Heart left ventricle (tissue), 16 donors: ENCODE measurements around the gene KIF12. TPM values are rescaled to one million over a fixed set of nuclear protein-coding genes. Genes with fewer than 3 reads are reported as not detected.

Experiments
- ATAC-seq, 4 donors: fragments of 200-7000 bp; cut with Tn5 transposase; one replicate each; pipeline ENCODE4 v1.9.1; 2020 to 2022; ENCODE audit warnings: moderate library complexity in 4 of 4, mild to moderate bottlenecking in 3 of 4, moderate number of reproducible peaks in 1 of 4
- DNase-seq, 5 donors: peaks; one replicate each; pipeline ENCODE4 v3.0.0-alpha.2; 2020
- H3K27ac ChIP-seq, 12 donors: fragments of 200-600 bp; sonication (generic) in 4 of 12; one replicate each; pipeline versions ENCODE4 v1.5.0 to v1.8.0; 2016 to 2022; ENCODE audit warnings: mild to moderate bottlenecking in 2 of 12
- H3K27me3 ChIP-seq, 9 donors: fragments of 200-600 bp; sonication (generic) in 2 of 9; one replicate each; pipeline versions ENCODE4 v1.5.1 to v1.8.0; 2016 to 2022; ENCODE audit warnings: mild to moderate bottlenecking in 3 of 9
- H3K36me3 ChIP-seq, 9 donors: fragments of 200-600 bp; sonication (generic) in 2 of 9; one replicate each; pipeline versions ENCODE4 v1.5.0 to v1.8.0; 2018 to 2022; ENCODE audit warnings: mild to moderate bottlenecking in 2 of 9
- H3K4me1 ChIP-seq, 12 donors: fragments of 200-600 bp; sonication (generic) in 4 of 12; one replicate each; pipeline versions ENCODE4 v1.5.0 to v1.8.0; 2016 to 2022; ENCODE audit warnings: mild to moderate bottlenecking in 3 of 12
- H3K4me3 ChIP-seq, 12 donors: fragments of 200-600 bp; sonication (generic) in 4 of 12; one replicate each; pipeline versions ENCODE4 v1.5.0 to v1.8.0; 2017 to 2022; ENCODE audit warnings: mild to moderate bottlenecking in 9 of 12, moderate library complexity in 4 of 12
- H3K9me3 ChIP-seq, 12 donors: fragments of 200-600 bp; sonication (generic) in 4 of 12; one replicate each; pipeline versions ENCODE4 v1.5.0 to v1.8.0; 2016 to 2022; ENCODE audit warnings: mild to moderate bottlenecking in 1 of 12
- POLR2A ChIP-seq, 2 donors: fragments of 450-650 bp; IDR thresholded peaks; one replicate each; pipeline ENCODE4 v1.6.1; 2017; ENCODE audit warnings: antibody characterized with exemption in 2 of 2, mild to moderate bottlenecking in 2 of 2, moderate library complexity in 2 of 2
- WGBS, 4 donors: extraction: QIAGEN DNeasy Blood & Tissue Kit in 2 of 4; methylation state at CpG; one replicate each; pipeline versions ENCODE4 v1.1.5 to v1.1.7; 2013 to 2018; 5-methylcytosine and 5-hydroxymethylcytosine counted together
- intact Hi-C, 10 donors: fragments of 100-400 bp; cut with DNase I; formaldehyde crosslinking; loops; one replicate each; pipeline versions ENCODE4 v1.11.1 to v1.14.2; 2022
- polyA plus RNA-seq, 2 donors: library from polyadenylated mRNA; stranded (reverse); fragments of 200-250 nt; gene quantifications; one replicate each; pipeline ENCODE4 v1.2.3, GENCODE V29; 2013
- total RNA-seq, 9 donors: library from RNA; depleted of rRNA in 2 of 9; stranded (reverse); fragments of >200 nt in 2 of 9; fragmentation: NEBNext Ultra II Directional in 3 of 9; extraction: Animal tissue kit (Norgen Biotek cat#: 25700) in 3 of 9; gene quantifications; one replicate each; pipeline versions ENCODE4 v1.1.0 to v1.2.4, GENCODE V29; 2016 to 2023
- TF ChIP-seq, protein P1 (sequence below), 12 donors: fragments of 200-600 bp; sonication (generic) in 4 of 12; IDR thresholded peaks; one replicate each; pipeline versions ENCODE4 v1.5.0 to v1.8.0; 2018 to 2022; ENCODE audit warnings: antibody characterized with exemption in 12 of 12, mild to moderate bottlenecking in 5 of 12
- donor health status: ischemic (EF 13 %, LVEDD 7.1; RV severe dilation, severe dysfunction).
- donor health status: healthy with polysubstance abuse.
- donor health status: DM: no; HTN: yes; CAD: no.
- donor health status: DM: no; HTN: no; CAD: no.
- donor health status: ischemic (EF 25% LVEDD 6.9; RV normal size, moderate dysfunction).
- donor health status: ischemic (EF 25% LVEDD 5.7; RV mildly dilated, moderate dysfunction).
- donor health status: healthy.
- donor health status: DM: yes; HTN: yes; CAD: no.
- donor health status: ischemic (EF 35%, LVEDD 5.7; RV mildly dilated, moderate dysfunction).
- donor health status: nonischemic (EF 11% LVEDD 7.7; RV severe dilation, severe dysfunction).
- donor health status: DM: yes; HTN: yes; CAD: no.
- donor health status: PGD.
- donor health status: ischemic (EF 29% LVEDD 5.4; RV normal size, mild dysfunction).
- donor health status: nonischemic (EF 23%, LVEDD 6.1; RV moderate dilation, normal function).

Gene KIF12
- total and polyA plus RNA-seq, 11 donors = 0.08 to 0.21 TPM; not detected in 9

DNA sequence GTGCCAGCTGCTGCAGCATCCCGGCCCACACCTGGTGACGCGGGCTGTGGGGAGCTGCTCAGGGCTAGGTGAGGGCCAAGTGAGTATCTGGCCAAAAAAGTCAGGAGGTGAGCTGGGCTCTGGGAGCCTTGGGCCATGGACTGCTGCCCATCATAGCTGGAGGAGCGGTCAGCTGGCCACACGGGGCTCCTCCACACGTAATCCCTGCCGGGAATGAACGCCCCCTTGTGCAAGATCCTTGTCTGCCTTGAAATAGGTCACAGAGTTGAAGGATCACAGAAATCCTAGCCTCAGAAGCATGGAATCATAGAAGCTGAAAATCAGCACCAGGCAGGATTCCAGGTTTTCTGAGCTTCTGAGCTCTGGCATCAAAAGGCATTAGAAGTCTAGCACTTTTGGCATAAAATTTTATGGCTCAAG lies 39.5 kb upstream of the KIF12 start:
- WGBS, 4 donors = 78 to 94% (median 82%) methylated on average over 8 of the region's 8 CpGs
- no peaks in the 10 kb centered on the region for H3K36me3 ChIP-seq
- DNase-seq (no peak), ATAC-seq (no peak)
- TF ChIP-seq POLR2A (IDR thresholded peaks at IDR 0.05) = no peak
- TF ChIP-seq, protein P1, sequence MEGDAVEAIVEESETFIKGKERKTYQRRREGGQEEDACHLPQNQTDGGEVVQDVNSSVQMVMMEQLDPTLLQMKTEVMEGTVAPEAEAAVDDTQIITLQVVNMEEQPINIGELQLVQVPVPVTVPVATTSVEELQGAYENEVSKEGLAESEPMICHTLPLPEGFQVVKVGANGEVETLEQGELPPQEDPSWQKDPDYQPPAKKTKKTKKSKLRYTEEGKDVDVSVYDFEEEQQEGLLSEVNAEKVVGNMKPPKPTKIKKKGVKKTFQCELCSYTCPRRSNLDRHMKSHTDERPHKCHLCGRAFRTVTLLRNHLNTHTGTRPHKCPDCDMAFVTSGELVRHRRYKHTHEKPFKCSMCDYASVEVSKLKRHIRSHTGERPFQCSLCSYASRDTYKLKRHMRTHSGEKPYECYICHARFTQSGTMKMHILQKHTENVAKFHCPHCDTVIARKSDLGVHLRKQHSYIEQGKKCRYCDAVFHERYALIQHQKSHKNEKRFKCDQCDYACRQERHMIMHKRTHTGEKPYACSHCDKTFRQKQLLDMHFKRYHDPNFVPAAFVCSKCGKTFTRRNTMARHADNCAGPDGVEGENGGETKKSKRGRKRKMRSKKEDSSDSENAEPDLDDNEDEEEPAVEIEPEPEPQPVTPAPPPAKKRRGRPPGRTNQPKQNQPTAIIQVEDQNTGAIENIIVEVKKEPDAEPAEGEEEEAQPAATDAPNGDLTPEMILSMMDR (IDR thresholded peaks at IDR 0.05) = no peak
- no peak overlapping the region for H3K4me3 ChIP-seq
- H3K4me1 ChIP-seq = peaks cover 0 to 34% (median 25%) of the 10 kb centered on the region in 12 donors
- intact Hi-C loops = loop anchor here in 1 of 10 donors (10.0 kb wide), 1 partner anchor 64 kb away; the partner anchor contains the start of gene AMBP
- H3K27me3 ChIP-seq = peaks cover 0 to 3% (median 0%) of the 10 kb centered on the region in 9 donors
- H3K27ac ChIP-seq = no peak overlapping the region
- H3K9me3 ChIP-seq = no peaks in the 10 kb centered on the region

DNA sequence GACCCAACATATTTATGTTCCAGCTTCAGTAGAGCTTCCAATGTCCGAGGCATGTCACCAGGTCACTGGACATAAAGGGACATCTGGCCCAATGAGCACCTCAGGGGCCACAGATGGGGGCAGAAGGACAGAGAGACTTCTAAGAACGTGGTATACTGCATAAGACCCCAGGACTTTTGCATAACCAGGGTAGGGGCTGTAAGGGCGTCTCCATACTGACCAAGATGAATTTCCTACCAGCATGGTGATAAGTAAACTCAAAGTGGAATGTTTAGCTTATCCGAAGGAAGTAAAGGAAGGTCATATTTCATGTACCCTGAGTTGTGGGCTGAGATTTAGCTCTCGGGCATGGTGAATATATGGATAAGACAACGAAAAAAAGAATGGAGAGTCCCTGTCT lies 38.7 kb upstream of the KIF12 start:
- 84 to 93% (median 87%) methylated on average over 6 of the region's 6 CpGs for WGBS, 4 donors
- intact Hi-C loops = loop anchor here in 1 of 10 donors (10.0 kb wide), 1 partner anchor 63 kb away; the partner anchor contains the start of gene AMBP
- no peak for ATAC-seq

DNA sequence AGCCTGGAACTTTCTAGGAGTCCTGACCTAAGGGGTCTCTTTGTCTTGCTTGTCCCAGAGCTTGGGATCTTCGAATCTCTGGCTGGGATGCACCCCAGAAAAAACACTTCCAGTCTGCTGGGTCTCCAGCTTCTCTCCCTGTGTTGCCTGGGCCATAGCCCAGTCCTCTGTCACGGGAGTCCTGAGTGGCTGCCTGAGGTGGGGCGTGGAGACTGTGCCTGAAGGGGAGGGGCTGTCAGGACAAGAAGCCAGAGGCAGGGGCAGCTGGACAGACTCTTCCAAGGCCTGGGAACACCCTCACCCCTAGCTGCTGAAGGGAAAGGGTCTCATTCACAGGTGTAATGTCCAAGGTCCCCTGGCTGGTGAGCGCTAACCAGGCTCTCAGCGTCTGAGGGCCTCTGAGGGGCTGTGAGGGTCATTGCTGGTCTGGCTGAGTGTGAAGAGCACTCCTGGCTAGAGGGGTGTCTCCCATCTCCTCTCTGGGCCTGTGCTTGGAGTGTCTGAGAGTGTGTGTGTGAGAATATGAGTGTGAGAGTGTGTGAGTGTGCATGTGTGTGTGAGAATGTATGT lies 35.8 kb upstream of the KIF12 start:
- 54 to 72% (median 68%) methylated on average over 5 of the region's 5 CpGs for WGBS, 4 donors

More for the DNA sequence above, 38.7 kb upstream of the KIF12 start:
- Histone ChIP-seq H3K27me3 (peaks cover 0 to 3% (median 0%) of the 10 kb centered on the region in 9 donors), H3K36me3 (no peaks in the 10 kb centered on the region), H3K4me3 (no peak overlapping the region), H3K27ac (no peak overlapping the region), H3K9me3 (no peaks in the 10 kb centered on the region), H3K4me1 (peaks cover 0 to 34% (median 25%) of the 10 kb centered on the region in 12 donors)
- TF ChIP-seq, protein P1 (IDR thresholded peaks at IDR 0.05) = no peak
- TF ChIP-seq POLR2A (IDR thresholded peaks at IDR 0.05) = no peak
- no peak for DNase-seq

DNA sequence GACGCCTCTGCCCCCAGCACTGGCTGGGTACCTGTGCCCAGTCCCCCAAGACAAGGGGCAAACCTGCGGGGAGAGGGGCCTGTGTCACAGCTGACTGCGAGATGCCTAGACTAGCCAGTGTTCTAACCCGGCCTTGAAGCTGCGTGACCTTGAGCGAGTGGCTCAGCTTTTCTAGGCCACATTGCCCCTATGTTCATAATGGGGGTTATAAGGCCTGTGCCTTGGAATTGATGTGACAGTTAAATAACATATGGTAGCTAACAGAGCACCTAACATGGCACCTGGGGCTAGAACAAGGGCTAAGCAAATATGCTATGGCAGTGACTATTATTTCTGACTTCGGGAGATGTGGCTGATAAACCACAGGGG lies 33.4 kb upstream of the KIF12 start:
- no peaks in the 10 kb centered on the region for H3K27me3 ChIP-seq
- no peak for DNase-seq
- TF ChIP-seq, protein P1 (IDR thresholded peaks at IDR 0.05) = no peak
- TF ChIP-seq POLR2A (IDR thresholded peaks at IDR 0.05) = no peak
- no peak for ATAC-seq
- WGBS, 4 donors = 87 to 95% (median 93%) methylated on average over 7 of the region's 7 CpGs
- peaks cover 0 to 27% (median 11%) of the 10 kb centered on the region in 12 donors for H3K4me1 ChIP-seq
- H3K4me3 ChIP-seq = no peak overlapping the region
- intact Hi-C loops = loop anchor here in 1 of 10 donors (10.0 kb wide), 1 partner anchor 58 kb away; the partner anchor contains the start of gene AMBP
- no peaks in the 10 kb centered on the region for H3K36me3 ChIP-seq
- H3K9me3 ChIP-seq = peaks cover 0 to 8% (median 0%) of the 10 kb centered on the region in 12 donors
- H3K27ac ChIP-seq = peak overlapping the region in 1 of 12 donors; percentile 37

More for the DNA sequence above, 35.8 kb upstream of the KIF12 start:
- DNase-seq = peak in 1 of 5 donors; percentile 20
- peak in 1 of 4 donors; percentile 31 for ATAC-seq
- no peak for TF ChIP-seq POLR2A (IDR thresholded peaks at IDR 0.05)
- TF ChIP-seq, protein P1 (IDR thresholded peaks at IDR 0.05) = no peak
- Histone ChIP-seq H3K27ac (no peak overlapping the region), H3K36me3 (no peaks in the 10 kb centered on the region), H3K4me3 (no peak overlapping the region), H3K27me3 (no peaks in the 10 kb centered on the region), H3K9me3 (no peaks in the 10 kb centered on the region), H3K4me1 (peaks cover 0 to 34% (median 15%) of the 10 kb centered on the region in 12 donors)
- intact Hi-C loops = loop anchor here in 1 of 10 donors (10.0 kb wide), 1 partner anchor 60 kb away; the partner anchor contains the start of gene AMBP
